SK-N-DZ (cell line): ENCODE measurements around the gene KCNE3. TPM values are rescaled to one million over a fixed set of nuclear protein-coding genes. Genes with fewer than 3 reads are reported as not detected.

ENCODE experiments used
- DNase-seq: peaks from one replicate; pipeline ENCODE4 v3.0.0-alpha.2; 2015; ENCODE audit warnings: low spot score
- polyA plus RNA-seq, 2 experiments: library from polyadenylated mRNA; depleted of rRNA; stranded (reverse); fragments of >200 nt; gene quantifications; 2 replicates each; pipeline ENCODE4 v1.2.3, GENCODE V29; 2014

KCNE3 gene
- polyA plus RNA-seq (2014; cell fraction: cytosol; rRNA removed), result 0.08 TPM in 1 of 2 replicates, not detected in the other
- 0.06 TPM in 1 of 2 replicates, not detected in the other for polyA plus RNA-seq (2014; cell fraction: nucleus; rRNA removed)

GRCh38 chr11:74466916-74467885 lies at the start of gene KCNE3:
Gene KCNE3, minus strand, starts transcription at chr11:74467549. Its CDS starts 9,986 bp downstream, at chr11:74457563.
- no peak for DNase-seq

GRCh38 chr11:74507582-74507981 lies 40.2 kb upstream of the KCNE3 start:
- no peak for DNase-seq

- no peak for DNase-seq
These were observed 39.5 kb upstream of the KCNE3 start for GRCh38 chr11:74506823-74507222.

GRCh38 chr11:74505911-74506310 lies 38.6 kb upstream of the KCNE3 start:
- no peak for DNase-seq

GRCh38 chr11:74504100-74504691 lies 36.8 kb upstream of the KCNE3 start:
- DNase-seq, result no peak

GRCh38 chr11:74494916-74495315 lies 27.6 kb upstream of the KCNE3 start:
- no peak for DNase-seq

- DNase-seq, result no peak
These were observed 26.7 kb upstream of the KCNE3 start for GRCh38 chr11:74493791-74494630.

GRCh38 chr11:74492974-74493790 lies 25.8 kb upstream of the KCNE3 start, which contains the start of gene LIPT2:
Gene LIPT2, minus strand, starts transcription at chr11:74493724. Its CDS starts 21 bp downstream, at chr11:74493703.
- DNase-seq, result peak; percentile 97

- DNase-seq, result no peak
These were observed 24.7 kb upstream of the KCNE3 start for GRCh38 chr11:74492084-74492483.

- no peak for DNase-seq
These were observed 23.6 kb upstream of the KCNE3 start for GRCh38 chr11:74490941-74491340.

- no peak for DNase-seq
These were observed 20.5 kb upstream of the KCNE3 start for GRCh38 chr11:74487875-74488274.

GRCh38 chr11:74485868-74486267 lies 18.5 kb upstream of the KCNE3 start:
- no peak for DNase-seq

GRCh38 chr11:74480688-74481417 lies 13.5 kb upstream of the KCNE3 start:
- DNase-seq, result no peak

GRCh38 chr11:74479732-74480123 lies 12.4 kb upstream of the KCNE3 start:
- DNase-seq, result no peak

GRCh38 chr11:74478877-74479731 lies 11.8 kb upstream of the KCNE3 start:
- no peak for DNase-seq

- no peak for DNase-seq
These were observed 9.2 kb upstream of the KCNE3 start for GRCh38 chr11:74476536-74476935.

GRCh38 chr11:74474316-74474715 lies 7.0 kb upstream of the KCNE3 start:
- DNase-seq, result no peak

GRCh38 chr11:74473382-74474173 lies 6.2 kb upstream of the KCNE3 start:
- DNase-seq, result no peak
